ENCODE measurements around the gene ATXN2.

DNA sequence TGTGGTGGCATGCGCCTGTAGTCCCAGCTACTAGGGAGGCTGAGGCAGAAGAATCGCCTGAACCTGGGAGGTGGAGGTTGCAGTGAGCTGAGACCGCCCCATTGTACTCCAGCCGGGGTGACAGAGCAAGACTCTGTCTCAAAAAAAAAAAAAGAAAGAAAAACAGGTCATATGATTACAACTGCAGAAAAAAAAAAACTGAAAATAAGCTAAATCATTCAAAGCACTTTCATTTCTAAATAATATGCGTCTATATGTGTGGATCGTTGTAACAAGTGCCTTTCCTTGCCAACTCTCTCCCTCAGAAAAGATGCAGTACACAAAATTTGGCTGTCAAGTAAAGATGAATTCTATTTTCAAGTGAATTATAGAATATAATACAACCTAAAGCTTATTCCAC is 42.4 kb downstream of the ATXN2 start:
- TF ChIP-seq, protein P1, sequence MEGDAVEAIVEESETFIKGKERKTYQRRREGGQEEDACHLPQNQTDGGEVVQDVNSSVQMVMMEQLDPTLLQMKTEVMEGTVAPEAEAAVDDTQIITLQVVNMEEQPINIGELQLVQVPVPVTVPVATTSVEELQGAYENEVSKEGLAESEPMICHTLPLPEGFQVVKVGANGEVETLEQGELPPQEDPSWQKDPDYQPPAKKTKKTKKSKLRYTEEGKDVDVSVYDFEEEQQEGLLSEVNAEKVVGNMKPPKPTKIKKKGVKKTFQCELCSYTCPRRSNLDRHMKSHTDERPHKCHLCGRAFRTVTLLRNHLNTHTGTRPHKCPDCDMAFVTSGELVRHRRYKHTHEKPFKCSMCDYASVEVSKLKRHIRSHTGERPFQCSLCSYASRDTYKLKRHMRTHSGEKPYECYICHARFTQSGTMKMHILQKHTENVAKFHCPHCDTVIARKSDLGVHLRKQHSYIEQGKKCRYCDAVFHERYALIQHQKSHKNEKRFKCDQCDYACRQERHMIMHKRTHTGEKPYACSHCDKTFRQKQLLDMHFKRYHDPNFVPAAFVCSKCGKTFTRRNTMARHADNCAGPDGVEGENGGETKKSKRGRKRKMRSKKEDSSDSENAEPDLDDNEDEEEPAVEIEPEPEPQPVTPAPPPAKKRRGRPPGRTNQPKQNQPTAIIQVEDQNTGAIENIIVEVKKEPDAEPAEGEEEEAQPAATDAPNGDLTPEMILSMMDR (conservative IDR thresholded peaks at IDR 0.05), result no peak
- TF ChIP-seq EZH2 (IDR thresholded peaks at IDR 0.05; ENCODE audit: low read depth), result no peak
